IMR-90 (cell line): ENCODE measurements around the gene AKR7A2. TPM values are rescaled to one million over a fixed set of nuclear protein-coding genes. Genes with fewer than 3 reads are reported as not detected.

Source experiments
- ATAC-seq: fragments of 200-7000 bp; cut with Tn5 transposase; 2 replicates; pipeline ENCODE4 v1.9.1; 2020; ENCODE audit warnings: low read depth, mild to moderate bottlenecking, moderate library complexity
- BruUV-seq: library from RNA; stranded (reverse); fragments of 400-500 nt; replicated peaks from 2 replicates; lab custom pipeline; 2021; lab: Mats Ljungman, UMichigan
- CTCF ChIA-PET: fragments of 300-600 bp; formaldehyde crosslinking; extraction: SDS; loops from one replicate; lab custom pipeline; 2021; ENCODE audit warnings: antibody characterized with exemption; lab: Yijun Ruan, JAX
- POLR2A ChIA-PET: fragments of 300-600 bp; sonication (Branson Sonifier 250); formaldehyde crosslinking; loops from one replicate; lab custom pipeline; 2022; ENCODE audit warnings: antibody characterized with exemption; ENCODE audit not compliant: unreplicated experiment; lab: Charles Lee
- DNase-seq: peaks from one replicate; pipeline ENCODE4 v3.0.0; 2013
- H2AFZ ChIP-seq: replicated peaks from 2 replicates; pipeline ENCODE3; 2013; ENCODE audit warnings: low read length, mild to moderate bottlenecking; ENCODE audit not compliant: poor library complexity
- H2AK5ac ChIP-seq: 2 replicates; pipeline ENCODE4 v1.6.1; 2013; ENCODE audit warnings: low read depth, low read length, inconsistent platforms
- H2AK9ac ChIP-seq: replicated peaks from 2 replicates; pipeline ENCODE3; 2013; ENCODE audit warnings: mild to moderate bottlenecking, low read depth, low read length, moderate library complexity; ENCODE audit not compliant: poor library complexity
- H2BK120ac ChIP-seq: 2 replicates; pipeline ENCODE4 v1.6.1; 2013; ENCODE audit warnings: low read depth, low read length, inconsistent platforms
- H2BK15ac ChIP-seq: 3 replicates; pipeline ENCODE4 v1.6.1; 2013; ENCODE audit warnings: low read depth, low read length, inconsistent platforms
- H2BK20ac ChIP-seq: 2 replicates; pipeline ENCODE4 v1.6.1; 2013; ENCODE audit warnings: low read depth, mild to moderate bottlenecking, inconsistent platforms, low read length, moderate library complexity
- H2BK5ac ChIP-seq: 2 replicates; pipeline ENCODE4 v1.6.1; 2013; ENCODE audit warnings: mild to moderate bottlenecking, low read depth, low read length, inconsistent platforms; ENCODE audit not compliant: poor library complexity, severe bottlenecking
- H3K14ac ChIP-seq: replicated peaks from 2 replicates; pipeline ENCODE4 v1.6.1; 2013; ENCODE audit warnings: low read depth, low read length, inconsistent platforms
- H3K18ac ChIP-seq: 2 replicates; pipeline ENCODE4 v1.6.1; 2013; ENCODE audit warnings: low read depth, low read length, control low read depth
- H3K23ac ChIP-seq: 2 replicates; pipeline ENCODE4 v1.6.1; 2013; ENCODE audit warnings: low read depth, low read length, inconsistent platforms
- H3K27ac ChIP-seq: 2 replicates; pipeline ENCODE4 v1.5.1; 2013; ENCODE audit warnings: mild to moderate bottlenecking, control low read depth, low read length; ENCODE audit not compliant: insufficient read depth
- H3K27me3 ChIP-seq: 2 replicates; pipeline ENCODE4 v1.6.1; 2013; ENCODE audit warnings: low read length; ENCODE audit not compliant: control insufficient read depth, insufficient read depth
- H3K36me3 ChIP-seq: 2 replicates; pipeline ENCODE4 v1.6.1; 2013; ENCODE audit warnings: low read length, mixed read lengths; ENCODE audit not compliant: control insufficient read depth, insufficient read depth
- H3K4ac ChIP-seq: 2 replicates; pipeline ENCODE4 v1.6.1; 2013; ENCODE audit warnings: low read depth, low read length, inconsistent platforms
- H3K4me1 ChIP-seq: 2 replicates; pipeline ENCODE4 v1.6.1; 2013; ENCODE audit warnings: low read length, mixed read lengths; ENCODE audit not compliant: control insufficient read depth, insufficient read depth
- H3K4me2 ChIP-seq: 2 replicates; pipeline ENCODE4 v1.6.1; 2013; ENCODE audit warnings: low read depth, mild to moderate bottlenecking, control low read depth, low read length, moderate library complexity
- H3K4me3 ChIP-seq: 2 replicates; pipeline ENCODE4 v1.5.1; 2013; ENCODE audit warnings: low read depth, mild to moderate bottlenecking, control low read depth, low read length, moderate library complexity; ENCODE audit not compliant: insufficient read depth
- H3K56ac ChIP-seq: 2 replicates; pipeline ENCODE4 v1.6.1; 2013; ENCODE audit warnings: low read length, inconsistent platforms; ENCODE audit not compliant: insufficient read depth; ENCODE audit errors: extremely low read depth
- H3K79me1 ChIP-seq, 2 experiments: 2 replicates each; pipeline ENCODE4 v1.6.1; 2013; ENCODE audit warnings: low read length in 2 of 2, inconsistent platforms in 1 of 2, low read depth in 1 of 2
- H3K9ac ChIP-seq: 2 replicates; pipeline ENCODE4 v1.6.1; 2013; ENCODE audit warnings: low read depth, low read length, control low read depth
- H3K9me1 ChIP-seq: 2 replicates; pipeline ENCODE4 v1.6.1; 2013; ENCODE audit warnings: low read length, inconsistent platforms; ENCODE audit not compliant: insufficient read depth
- H3K9me3 ChIP-seq: 2 replicates; pipeline ENCODE4 v1.6.1; 2013; ENCODE audit warnings: low read length; ENCODE audit not compliant: control insufficient read depth, insufficient read depth
- H4K20me1 ChIP-seq: 2 replicates; pipeline ENCODE4 v1.6.1; 2013; ENCODE audit warnings: low read length, inconsistent platforms; ENCODE audit not compliant: insufficient read depth
- H4K5ac ChIP-seq: 2 replicates; pipeline ENCODE4 v1.6.1; 2013; ENCODE audit warnings: mild to moderate bottlenecking, low read depth, low read length, control low read depth
- H4K8ac ChIP-seq, 2 experiments: 2 replicates each; pipeline ENCODE4 v1.6.1; 2013; ENCODE audit warnings: low read depth in 2 of 2, low read length in 2 of 2, control low read depth in 1 of 2, inconsistent platforms in 1 of 2
- H4K91ac ChIP-seq: 2 replicates; pipeline ENCODE4 v1.6.1; 2013; ENCODE audit warnings: low read depth, low read length, inconsistent platforms; ENCODE audit not compliant: insufficient read depth
- BHLHE40 ChIP-seq: fragments of 150-350 bp; IDR thresholded peaks from 2 replicates; pipeline ENCODE4 v1.6.1; 2016; ENCODE audit warnings: mild to moderate bottlenecking, low read depth, low read length
- CEBPB ChIP-seq: IDR thresholded peaks from 2 replicates; pipeline ENCODE4 v1.6.1; 2012; ENCODE audit warnings: low read depth, low read length, improper control_type of control experiment
- CHD1 ChIP-seq: IDR thresholded peaks from 2 replicates; pipeline ENCODE4 v1.6.1; 2012; ENCODE audit warnings: low read depth, low read length, improper control_type of control experiment
- ELK1 ChIP-seq: fragments of 150-350 bp; IDR thresholded peaks from 2 replicates; pipeline ENCODE4 v1.6.1; 2016; ENCODE audit warnings: low read depth, mild to moderate bottlenecking, low read length, moderate library complexity, borderline replicate concordance
- MAFK ChIP-seq: IDR thresholded peaks from 2 replicates; pipeline ENCODE4 v1.6.1; 2012; ENCODE audit warnings: low read depth, low read length, improper control_type of control experiment
- POLR2A ChIP-seq: IDR thresholded peaks from 2 replicates; pipeline ENCODE4 v1.6.1; 2012; ENCODE audit warnings: mild to moderate bottlenecking, low read depth, low read length
- SMC3 ChIP-seq: fragments of 150-350 bp; IDR thresholded peaks from 2 replicates; pipeline ENCODE4 v1.6.1; 2016; ENCODE audit warnings: low read depth, mild to moderate bottlenecking, antibody characterized with exemption, low read length, moderate library complexity
- WGBS, 2 experiments: methylation state at CpG; one replicate each; pipeline versions ENCODE4 v1.1.5 to v1.1.7; 2013; ENCODE audit warnings: missing lambda C conversion rate in 2 of 2; ENCODE audit not compliant: insufficient read length in 1 of 2; ENCODE audit errors: extremely low coverage in 2 of 2; 5-methylcytosine and 5-hydroxymethylcytosine counted together
- dilution Hi-C: fragments of 300-500 bp; cut with HindIII; formaldehyde crosslinking; loops from one replicate; pipeline ENCODE4 v1.14.3; 2018; ENCODE audit warnings: low sequenced_read_pairs; ENCODE audit not compliant: unreplicated experiment
- in situ Hi-C: fragments of 300-500 bp; cut with MboI; formaldehyde crosslinking; loops from 3 replicates; pipeline ENCODE4 v1.14.3; 2019; ENCODE audit warnings: low sequenced_read_pairs, inconsistent platforms, mixed read lengths
- intact Hi-C: fragments of 100-400 bp; cut with micrococcal nuclease; formaldehyde crosslinking; loops from 2 replicates; pipeline ENCODE4 v1.10.0; 2022
- polyA plus RNA-seq, 3 experiments: library from polyadenylated mRNA; depleted of rRNA; stranded (reverse); fragments of >200 nt; gene quantifications; 2 replicates each; pipeline ENCODE4 v1.2.3, GENCODE V29; 2012; ENCODE audit warnings: low replicate concordance in 1 of 3
- total RNA-seq: library from RNA; depleted of rRNA; stranded (reverse); fragments of >200 nt; gene quantifications from 2 replicates; pipeline ENCODE4 v1.2.3, GENCODE V29; 2012

Gene AKR7A2
- total and polyA plus RNA-seq, 2 of the 4 experiments (the other 2 are of a cell fraction) = 55.8 to 60.2 TPM

DNA sequence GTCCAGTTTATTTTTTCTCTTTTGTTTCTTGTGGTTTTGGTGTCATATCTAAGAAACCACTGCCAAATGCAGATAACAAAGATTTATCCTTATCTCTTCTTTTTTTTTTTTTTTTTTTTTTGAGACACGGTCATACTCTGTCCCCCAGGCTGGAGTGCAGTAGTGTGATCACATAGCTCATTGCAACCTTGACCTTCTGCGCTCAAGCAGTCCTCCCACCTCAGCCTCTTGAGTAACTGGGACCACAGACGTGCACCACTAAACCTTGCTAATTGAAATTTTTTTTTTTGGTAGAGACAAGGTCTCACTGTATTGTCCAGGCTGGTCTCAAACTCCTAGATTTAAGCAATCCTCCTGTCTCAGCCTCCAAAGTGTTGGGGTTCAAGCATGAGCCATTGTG is 9.1 kb upstream of the AKR7A2 start:
- no peak for ATAC-seq
- no peaks in the 10 kb centered on the region for H3K9me3 ChIP-seq
- H2BK20ac ChIP-seq = no peak overlapping the region
- H3K9me1 ChIP-seq = peaks cover 15% of the 10 kb centered on the region
- DNase-seq = no peak
- no peak overlapping the region for H3K18ac ChIP-seq
- no peak overlapping the region for H3K23ac ChIP-seq
- H2AK9ac ChIP-seq = no peak overlapping the region
- peaks cover 29 to 51% of the 10 kb centered on the region in 2 experiments for H3K79me1 ChIP-seq
- H4K91ac ChIP-seq = no peak overlapping the region
- dilution Hi-C loops = no loop called here
- no peak overlapping the region for H3K4ac ChIP-seq
- TF ChIP-seq ELK1 (no peak), CHD1 (no peak), MAFK (no peak), CEBPB (no peak), BHLHE40 (no peak), POLR2A (no peak), SMC3 (no peak)
- H2BK5ac ChIP-seq = no peak overlapping the region
- in situ Hi-C loops = no loop called here
- ChIA-PET POLR2A (no interaction called here), CTCF (no interaction called here)
- peaks cover 1% of the 10 kb centered on the region; the same call in 1 of the 2 replicates for H3K4me1 ChIP-seq
- H3K4me3 ChIP-seq = no peak overlapping the region
- H3K36me3 ChIP-seq = peaks cover 45% of the 10 kb centered on the region
- no peak overlapping the region for H3K14ac ChIP-seq
- H2BK15ac ChIP-seq = no peak overlapping the region
- H2AK5ac ChIP-seq = no peak overlapping the region
- H2AFZ ChIP-seq = no peak overlapping the region
- WGBS, 2 experiments = 100% methylated on average over 1 of the region's 3 CpGs; no CpG with 5 or more reads in 1 of the 2 experiments
- H3K56ac ChIP-seq = no peak overlapping the region
- H4K5ac ChIP-seq = no peak overlapping the region
- H3K27ac ChIP-seq = no peak overlapping the region
- H4K8ac ChIP-seq = no peak overlapping the region
- H3K4me2 ChIP-seq = no peak overlapping the region
- H3K9ac ChIP-seq = no peak overlapping the region
- peaks cover 3% of the 10 kb centered on the region for H4K20me1 ChIP-seq
- H3K27me3 ChIP-seq = no peaks in the 10 kb centered on the region
- intact Hi-C loops = no loop called here
- BruUV-seq = no TSS peak
- no peak overlapping the region for H2BK120ac ChIP-seq
